AG10803 (cell line): ENCODE data around the gene EXD1.

ENCODE experiments used
- DNase-seq: peaks from one replicate; pipeline ENCODE4 v3.0.0; 2010; ENCODE audit warnings: low read depth
- H3K4me3 ChIP-seq: 2 replicates; pipeline ENCODE4 v1.5.1; 2011; ENCODE audit warnings: mild to moderate bottlenecking, low read length, control low read depth
- CTCF ChIP-seq: conservative IDR thresholded peaks from 2 replicates; pipeline ENCODE4 v1.5.1; 2011; ENCODE audit warnings: mild to moderate bottlenecking, low read length, control low read depth, inconsistent platforms

Gene EXD1

GRCh38 chr15:41161736-41162135, 68.8 kb downstream of the EXD1 start:
- no peak for DNase-seq
- no peak for TF ChIP-seq CTCF
- no peak overlapping the region for H3K4me3 ChIP-seq

GRCh38 chr15:41161336-41161735, 69.2 kb downstream of the EXD1 start:
- no peak overlapping the region for H3K4me3 ChIP-seq
- peak; percentile 21 for DNase-seq
- no peak for TF ChIP-seq CTCF

- H3K4me3 ChIP-seq = no peak overlapping the region
- peak; percentile 36 for DNase-seq
- TF ChIP-seq CTCF = no peak
Measured at GRCh38 chr15:41160639-41161315, 69.8 kb downstream of the EXD1 start.

GRCh38 chr15:41154412-41154811, 76.1 kb downstream of the EXD1 start:
- no peak for DNase-seq
- TF ChIP-seq CTCF = no peak
- no peak overlapping the region for H3K4me3 ChIP-seq

GRCh38 chr15:41153733-41154132, 76.8 kb downstream of the EXD1 start:
- no peak for DNase-seq
- TF ChIP-seq CTCF = no peak
- no peak overlapping the region for H3K4me3 ChIP-seq

- no peak for DNase-seq
- TF ChIP-seq CTCF = no peak
- H3K4me3 ChIP-seq = no peak overlapping the region
Measured at GRCh38 chr15:41151451-41152005, 79.0 kb downstream of the EXD1 start.

GRCh38 chr15:41150279-41150678, 80.3 kb downstream of the EXD1 start:
- no peak for TF ChIP-seq CTCF
- no peak overlapping the region for H3K4me3 ChIP-seq
- DNase-seq = no peak
